HG02763 (cell line): ENCODE results near the gene ZBTB39.
"Not testable (repeated sequence)": the region's sequence is repeated elsewhere in the genome, so short reads cannot be mapped to it uniquely, and the experiment has no call there.

Source experiments
- ATAC-seq: cut with Tn5 transposase; IDR thresholded peaks from one replicate; pipeline ENCODE4 v1.9.1; 2021; ENCODE audit warnings: mild to moderate bottlenecking, moderate library complexity; ENCODE audit not compliant: unreplicated experiment

Gene ZBTB39

GRCh38 chr12:57031138-57031725 lies 24.9 kb upstream of the ZBTB39 start:
- no peak for ATAC-seq

DNA sequence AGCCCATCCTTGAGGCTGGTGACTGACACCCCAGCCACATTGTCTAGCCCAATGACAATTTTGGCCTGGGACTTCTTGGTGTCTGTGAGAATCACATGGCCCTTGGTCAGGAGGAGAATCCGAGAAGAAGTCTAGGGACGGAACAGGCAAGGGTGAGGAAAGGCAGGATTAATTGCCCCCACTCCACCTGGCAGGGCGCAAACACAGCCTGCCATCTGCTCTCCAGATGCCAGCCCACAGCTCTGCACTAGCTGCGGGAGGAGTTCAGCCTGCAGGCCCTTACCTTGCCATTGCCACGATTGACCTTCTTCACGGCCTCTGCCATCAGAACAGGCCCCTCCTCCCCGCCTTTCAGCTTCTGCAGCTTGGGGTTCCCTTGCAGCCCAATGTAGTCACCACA lies 23.1 kb upstream of the ZBTB39 start:
- ATAC-seq = no peak

DNA sequence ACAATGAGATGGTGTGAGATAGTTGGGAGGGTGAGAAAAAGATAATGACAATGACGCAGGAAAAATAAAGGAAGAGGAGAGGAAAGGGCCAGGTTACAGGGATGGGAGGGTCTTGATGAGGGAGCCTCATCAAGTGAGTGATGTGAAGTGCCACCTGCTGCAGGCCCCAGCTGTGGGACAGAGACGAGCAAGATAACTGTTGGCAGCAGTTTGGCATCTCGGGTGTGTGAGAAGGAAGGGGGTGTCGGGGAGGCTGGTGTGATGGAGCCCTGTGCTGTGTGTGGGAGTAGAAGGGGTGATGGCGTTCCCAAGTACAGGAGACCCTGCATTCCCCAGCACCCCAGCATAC lies 21.4 kb upstream of the ZBTB39 start:
- ATAC-seq = no peak

DNA sequence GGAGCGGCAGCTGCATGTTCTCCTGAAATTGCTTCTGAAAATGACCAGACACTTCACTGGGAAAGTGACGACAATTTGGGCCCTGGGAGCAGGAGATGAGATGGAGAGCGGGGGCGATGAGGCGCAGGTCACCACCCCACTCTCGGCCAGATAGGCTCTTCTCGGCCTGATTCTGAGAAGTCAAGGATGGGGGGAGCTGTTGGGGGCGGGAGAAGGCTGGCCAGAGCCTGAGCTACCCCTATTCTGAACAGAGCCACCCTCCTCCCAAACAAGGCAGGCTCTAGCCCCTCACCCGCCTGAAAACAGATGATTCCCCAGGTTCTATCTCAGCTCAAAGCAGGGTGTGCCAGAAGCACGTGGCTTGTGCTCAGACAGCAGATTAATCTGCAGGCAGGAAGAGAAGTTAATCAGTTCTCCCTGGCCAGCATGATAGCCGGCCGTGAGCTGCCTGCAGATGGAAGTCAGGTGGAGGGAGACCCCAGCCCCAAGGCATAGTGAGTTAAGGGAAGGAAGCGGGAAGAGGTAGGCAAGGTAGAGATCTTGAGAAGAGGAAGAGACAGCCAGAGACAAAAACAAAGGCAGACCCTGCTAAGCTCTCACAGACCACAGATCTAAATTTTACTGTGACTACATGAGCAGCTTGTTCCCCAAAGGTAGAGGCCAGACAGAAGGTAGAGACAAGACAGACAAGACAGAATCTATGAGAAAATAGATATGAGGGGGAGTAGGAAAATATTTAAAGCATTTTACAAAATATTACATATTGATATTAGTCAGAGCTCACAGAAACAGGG lies 20.9 kb upstream of the ZBTB39 start:
- no peak for ATAC-seq

- ATAC-seq = no peak
These were observed 18.9 kb upstream of the ZBTB39 start for GRCh38 chr12:57025196-57025595.

GRCh38 chr12:57022324-57022723 lies 16.0 kb upstream of the ZBTB39 start:
- ATAC-seq = not testable (repeated sequence)

DNA sequence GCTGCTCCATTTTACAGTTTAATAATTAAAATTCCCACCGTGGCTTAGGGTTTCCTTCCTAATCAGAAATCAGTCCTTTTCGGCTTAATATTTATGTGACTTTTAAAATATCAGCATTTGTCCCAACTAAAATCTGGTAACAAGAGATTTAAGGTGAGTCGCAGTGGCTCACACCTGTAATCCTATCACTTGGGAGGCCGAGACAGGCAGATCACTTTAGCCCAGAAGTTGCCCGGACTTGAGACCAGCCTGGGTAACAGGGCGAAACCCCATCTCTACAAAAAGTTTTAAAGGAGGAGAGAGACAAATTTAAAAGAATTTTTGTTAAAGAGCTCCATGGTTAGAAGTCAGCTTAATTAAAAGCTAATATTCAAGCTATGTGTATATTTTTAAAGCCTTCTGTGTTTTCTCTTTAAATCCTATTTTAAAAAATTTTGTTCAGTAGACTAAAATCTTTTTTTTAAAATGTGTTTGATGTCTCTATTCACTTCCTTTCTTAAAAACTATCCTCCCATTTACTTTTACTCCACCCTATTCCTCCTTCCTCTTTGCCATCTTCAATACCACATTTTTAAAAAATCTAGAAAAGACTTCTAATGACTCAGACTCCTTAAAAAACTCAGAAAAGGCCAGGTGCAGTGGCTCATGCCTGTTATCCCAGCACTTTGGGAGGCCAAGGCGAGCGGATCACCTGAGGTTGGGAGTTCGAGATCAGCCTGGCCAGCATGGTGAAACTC lies 13.8 kb upstream of the ZBTB39 start:
- ATAC-seq = no peak

GRCh38 chr12:57018906-57019305 lies 12.6 kb upstream of the ZBTB39 start:
- ATAC-seq = no peak

DNA sequence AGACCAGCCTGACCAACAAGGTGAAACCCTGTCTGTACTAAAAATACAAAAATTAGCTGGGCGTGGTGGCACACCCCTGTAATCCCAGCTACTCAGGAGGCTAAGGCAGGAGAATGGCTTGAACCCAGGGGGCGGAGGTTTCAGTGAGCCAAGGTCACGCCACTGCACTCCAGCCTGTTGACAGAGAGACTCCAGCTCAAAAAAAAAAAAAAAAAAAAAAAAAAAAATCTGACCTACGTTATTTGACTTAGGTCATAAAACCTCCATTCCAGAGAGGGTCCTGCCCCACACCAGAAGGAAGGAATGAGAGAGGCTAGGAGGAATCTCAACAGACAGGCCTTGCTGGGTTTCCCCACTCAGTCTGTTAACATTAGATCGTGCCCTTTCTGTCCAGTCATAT lies 12.0 kb upstream of the ZBTB39 start:
- ATAC-seq = not testable (repeated sequence)

- ATAC-seq = no peak
These were observed 10.0 kb upstream of the ZBTB39 start, which contains the start of gene TAC3 for GRCh38 chr12:57016348-57016747. Gene TAC3, minus strand, starts transcription at chr12:57016529. Its CDS starts 732 bp downstream, at chr12:57015797.

DNA sequence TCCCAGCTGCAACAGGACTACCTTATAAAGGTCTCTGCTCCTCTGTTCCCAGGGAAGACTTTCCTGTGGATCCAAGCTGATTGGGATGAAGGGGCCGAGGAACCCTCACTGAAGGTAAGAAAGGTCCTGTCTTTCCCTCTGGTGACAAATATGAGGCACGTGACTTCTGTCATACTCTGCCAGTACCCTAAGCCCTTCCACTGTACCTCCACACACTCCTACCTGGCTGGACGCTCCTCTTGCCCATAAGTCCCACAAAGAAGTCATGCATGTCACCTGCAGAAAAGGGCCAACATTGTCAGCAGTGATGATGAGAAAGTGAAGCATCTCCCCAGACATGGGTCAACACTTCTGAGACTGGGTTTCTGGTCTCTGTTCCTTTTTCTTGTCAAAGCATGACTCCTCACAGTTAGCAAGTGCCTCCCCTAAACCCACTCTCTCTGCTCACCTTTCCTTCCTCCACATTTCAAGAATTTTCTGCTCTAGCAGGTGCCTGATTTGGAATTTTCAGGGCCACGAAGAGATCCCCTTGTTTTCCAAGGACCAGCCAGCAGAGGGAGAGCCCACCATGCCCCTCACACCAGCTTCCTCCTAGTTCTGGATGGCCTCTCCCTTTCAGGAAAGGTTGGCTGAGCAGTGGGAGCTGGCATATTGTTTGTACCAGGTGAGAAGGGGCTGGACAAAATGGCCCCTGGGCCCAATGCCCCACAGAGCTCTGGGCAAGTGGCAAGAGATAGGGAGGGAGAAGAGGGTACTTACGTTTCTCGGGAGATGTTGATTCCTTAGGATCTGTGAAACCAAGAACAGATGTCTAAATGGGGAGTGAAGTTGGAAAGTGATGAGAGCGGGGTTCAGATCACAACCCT lies 6.5 kb upstream of the ZBTB39 start:
- ATAC-seq = no peak

- no peak for ATAC-seq
These were observed 5.4 kb upstream of the ZBTB39 start for GRCh38 chr12:57011438-57012424.

DNA sequence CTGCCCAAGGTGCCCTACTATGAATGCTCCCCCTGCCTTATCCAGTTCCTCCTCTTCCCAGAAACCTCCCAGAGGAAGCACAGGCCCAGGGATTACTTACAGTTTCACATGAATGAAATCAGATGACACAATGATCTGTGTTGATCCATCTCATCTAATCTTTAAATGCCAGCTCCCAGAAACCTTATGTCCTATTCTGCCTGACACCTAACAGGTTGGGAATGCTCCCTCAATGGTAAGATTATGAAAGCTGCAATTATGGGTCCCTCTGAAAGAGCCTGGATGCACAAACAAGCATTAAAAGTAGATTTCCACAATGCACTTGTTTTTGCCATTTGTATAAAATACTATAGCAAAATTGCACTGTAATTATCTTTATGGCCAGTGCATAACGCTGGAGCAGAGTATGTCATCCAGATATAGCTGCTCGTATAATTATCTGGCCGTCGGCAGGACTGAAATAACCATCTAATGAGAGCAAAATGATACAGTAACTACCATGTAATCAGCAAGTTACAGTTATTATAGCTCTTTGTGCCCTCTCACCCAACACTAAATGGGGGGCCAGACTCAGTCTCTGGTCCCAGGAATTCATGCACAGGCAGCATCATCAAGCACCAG lies 4.4 kb upstream of the ZBTB39 start:
- ATAC-seq = no peak

DNA sequence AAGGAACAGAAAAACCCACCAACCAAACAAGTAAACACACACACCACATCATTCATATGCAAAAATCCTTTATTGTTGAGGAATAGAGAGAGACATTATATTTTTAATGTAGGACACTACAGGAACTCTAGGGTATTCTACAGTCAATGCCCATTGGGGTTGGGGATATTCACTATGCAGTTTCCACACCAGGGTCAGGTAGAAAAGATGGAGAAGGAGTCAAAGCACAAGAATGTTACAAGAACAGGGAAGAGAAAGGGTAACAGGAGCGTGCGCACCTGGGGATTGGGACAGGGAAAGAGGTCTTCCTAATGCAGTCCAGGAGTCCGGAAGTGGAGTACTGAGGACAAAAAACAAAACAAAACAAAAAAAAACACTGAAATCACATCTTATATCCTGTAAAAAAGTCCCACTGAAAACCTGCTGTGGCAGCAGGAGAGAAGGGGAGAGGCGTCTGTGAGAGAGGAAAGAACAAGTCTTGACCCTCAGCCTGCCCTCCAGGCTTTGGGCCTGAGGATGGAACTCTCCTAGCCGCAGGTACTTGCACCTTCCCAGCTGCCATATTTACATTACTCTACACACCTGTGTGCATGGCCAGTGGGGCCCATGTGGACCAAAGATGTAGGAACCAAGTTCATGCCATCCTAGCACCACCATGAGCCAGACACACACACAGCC lies 3.7 kb upstream of the ZBTB39 start:
- ATAC-seq = no peak

DNA sequence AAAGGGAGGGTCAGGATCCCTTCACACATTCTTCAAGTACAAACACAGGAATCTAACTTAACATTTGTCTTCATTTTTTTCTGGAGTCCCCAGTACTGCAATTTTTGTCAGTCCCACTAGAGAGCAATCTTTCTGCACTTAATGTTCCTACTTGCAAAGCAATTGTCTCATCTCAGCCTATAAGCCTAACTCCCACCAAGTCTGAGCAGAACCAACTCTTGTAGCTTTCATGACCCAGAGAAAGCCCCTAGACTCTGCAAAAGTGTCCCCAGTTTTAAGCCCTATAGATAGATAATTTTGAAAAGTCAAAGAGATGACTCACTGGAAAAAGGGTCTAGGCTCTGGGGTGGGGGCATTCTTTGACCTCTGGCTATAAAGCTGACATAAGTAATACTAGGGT lies 1.8 kb upstream of the ZBTB39 start:
- ATAC-seq = no peak

DNA sequence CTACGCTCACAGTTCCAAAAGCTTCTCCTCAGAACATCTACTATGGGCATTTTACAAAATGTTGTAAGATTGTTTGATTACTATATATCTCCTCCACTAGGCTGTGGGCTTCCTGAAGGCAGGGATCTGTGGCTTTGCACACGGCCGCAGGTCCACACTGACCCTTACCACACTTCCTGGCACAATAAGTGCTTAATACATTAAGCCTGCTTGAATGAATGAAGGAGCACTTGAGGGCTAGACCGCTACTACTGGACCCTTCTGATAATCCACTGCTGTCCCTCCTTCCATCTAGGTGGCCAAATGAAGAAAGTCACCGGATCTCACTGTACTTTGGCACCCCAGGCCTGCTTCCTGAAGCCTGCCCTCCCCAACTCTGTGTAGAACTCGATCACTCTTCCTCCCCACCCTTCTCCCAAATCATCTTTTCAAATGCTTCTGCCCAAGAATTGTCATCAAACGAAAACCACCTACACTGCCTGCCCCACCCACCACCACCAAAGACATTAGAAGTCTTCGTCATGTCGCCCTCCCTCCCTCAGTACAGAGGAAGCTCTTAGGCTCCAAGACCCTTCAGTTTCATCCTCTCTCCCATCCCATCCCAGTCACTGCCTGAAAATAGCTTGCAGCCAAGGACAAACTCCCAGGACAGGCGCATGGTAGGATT lies 596 bp upstream of the ZBTB39 start:
- ATAC-seq = no peak

DNA sequence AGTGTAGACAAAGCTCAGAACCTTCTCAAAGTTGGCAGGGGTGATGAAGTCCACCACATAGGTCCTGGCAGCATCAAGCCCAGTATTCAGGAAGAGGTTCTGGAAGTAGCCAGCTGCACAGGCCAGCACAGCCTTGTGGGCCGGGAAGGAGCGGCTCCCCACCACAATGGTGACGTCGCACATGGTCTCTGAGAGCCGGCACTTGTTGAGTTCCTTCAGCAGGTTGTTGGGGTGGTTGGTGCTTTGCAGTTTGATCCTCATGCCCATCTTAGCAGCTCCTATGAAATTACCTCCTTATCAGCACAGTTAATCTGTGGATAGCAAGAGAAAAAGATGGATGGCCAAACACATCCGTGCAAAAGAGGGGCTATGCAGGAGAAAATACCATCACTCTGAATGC lies 1.7 kb downstream of the ZBTB39 start:
- ATAC-seq = no peak

DNA sequence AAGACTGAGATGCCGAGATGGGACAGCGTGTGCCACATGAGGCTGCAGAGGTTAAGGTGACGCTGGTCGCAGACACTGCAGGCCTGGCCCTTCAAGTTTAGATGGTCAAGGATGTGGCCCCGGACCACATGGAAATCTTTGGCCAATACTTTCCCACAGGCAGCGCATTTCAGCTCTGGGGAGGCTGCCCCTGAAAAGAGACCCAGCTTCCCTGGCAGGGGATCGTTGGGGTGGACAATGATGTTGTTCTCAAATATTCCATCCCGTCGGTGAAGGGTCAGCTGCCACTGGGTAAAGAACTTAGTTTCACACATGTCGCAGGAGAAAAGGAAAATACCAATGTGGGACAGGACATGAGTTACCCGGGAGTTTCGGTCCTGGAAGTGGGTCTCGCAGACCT lies 3.0 kb downstream of the ZBTB39 start:
- no peak for ATAC-seq
